Head of caudate nucleus (tissue), 42 donors: ENCODE measurements around the gene PEX1.
"Not testable (repeated sequence)": the region's sequence is repeated elsewhere in the genome, so short reads cannot be mapped to it uniquely, and the experiment has no call there.

Experiments
- DNase-seq, 42 donors: peaks; one replicate each; pipeline versions ENCODE4 v3.0.0 to v3.0.0-alpha.2; 2020 to 2021; ENCODE audit warnings: mixed read lengths in 7 of 42
- intact Hi-C: fragments of 100-400 bp; cut with DNase I; formaldehyde crosslinking; loops from one replicate; pipeline ENCODE4 v1.15.0; 2022

The PEX1 gene

DNA sequence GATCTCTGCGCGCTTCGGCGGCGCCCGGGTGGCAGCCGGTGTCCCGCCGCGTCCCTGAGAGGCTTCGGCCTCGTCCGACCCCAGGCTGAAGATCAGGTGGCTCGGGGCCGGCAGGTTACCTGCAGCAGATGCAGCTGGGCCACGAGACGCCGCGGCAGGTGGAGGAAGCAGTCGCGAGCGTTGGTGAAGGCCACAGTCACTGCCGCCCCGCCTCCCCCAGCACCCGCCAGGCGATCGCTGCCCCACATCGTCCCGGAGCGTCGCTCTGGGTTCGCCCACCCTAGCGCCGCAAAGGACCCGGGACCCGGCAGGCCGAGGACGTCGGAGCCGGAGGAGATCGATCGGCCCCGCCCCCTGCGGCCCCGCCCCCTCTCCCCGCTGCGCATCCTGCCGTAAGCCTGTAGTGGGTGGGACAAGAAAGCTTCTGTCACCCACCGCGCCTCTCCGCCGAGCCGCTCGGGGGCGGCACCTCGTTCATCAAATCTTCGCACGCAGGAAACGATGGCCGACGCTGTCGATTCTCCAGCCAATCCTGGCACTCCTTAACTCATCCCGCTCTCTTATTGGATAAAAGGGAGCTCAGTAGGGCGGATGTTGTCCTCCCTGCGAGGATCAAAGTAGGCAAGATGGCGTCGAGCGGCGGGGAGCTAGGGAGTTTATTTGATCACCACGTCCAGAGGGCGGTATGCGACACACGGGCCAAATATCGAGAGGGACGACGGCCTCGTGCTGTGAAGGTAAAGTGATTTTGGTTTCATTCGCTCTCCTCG lies at the start of gene PEX1, which contains the start of gene RBM48:
PEX1 (minus strand) TSS at position 333 of the 770 bp plus-strand sequence; CDS start at position 248, 85 bp downstream.
RBM48 (plus strand) TSS at position 608 of the 770 bp plus-strand sequence; CDS start at position 627, 19 bp downstream.
- intact Hi-C loops, result loop anchor here (5.0 kb wide), 1 partner anchor 64 kb away; the partner anchor contains the start of gene FAM133B
- DNase-seq, result peak; percentile 90 to 99 (median 97)

DNA sequence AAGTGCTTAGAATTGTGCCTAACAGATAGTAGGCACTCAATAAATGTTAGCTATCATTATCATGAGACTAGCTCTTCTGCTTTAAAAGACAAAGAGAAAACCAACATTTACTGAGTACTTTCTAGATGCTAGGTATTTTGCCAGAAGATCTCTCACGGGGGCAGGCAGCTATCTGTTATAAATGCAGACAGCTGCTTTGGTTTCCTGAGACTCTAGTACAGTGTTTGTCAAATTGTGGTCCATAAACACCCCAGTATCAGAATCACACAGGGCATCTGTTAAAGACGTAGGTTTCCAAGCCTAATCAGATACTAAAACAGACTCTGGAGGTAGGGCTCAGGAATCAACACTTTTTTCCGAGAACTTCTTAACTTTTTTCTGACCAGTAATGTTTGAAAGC lies 48.0 kb upstream of the PEX1 start:
- intact Hi-C loops, result no loop called here
- DNase-seq, result no peak

DNA sequence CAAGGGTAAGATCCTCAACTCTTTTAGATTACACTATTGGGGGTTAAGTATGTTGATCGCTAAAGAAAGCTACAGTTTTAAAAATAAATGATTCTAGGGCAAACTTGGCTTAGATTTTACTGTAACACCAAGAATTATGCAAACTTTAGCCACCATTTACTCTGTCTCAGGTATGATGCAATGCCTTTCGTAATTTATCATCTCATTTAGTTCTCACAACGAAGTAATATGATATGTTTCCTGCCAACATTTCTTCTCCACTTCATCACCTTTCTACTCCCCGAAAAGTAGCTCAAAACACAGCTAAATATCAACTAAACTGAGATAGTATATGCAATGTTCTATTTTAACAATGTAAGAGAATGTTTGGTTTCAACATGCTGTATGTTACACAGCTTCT lies 40.8 kb upstream of the PEX1 start:
- DNase-seq, result no peak
- intact Hi-C loops, result no loop called here

DNA sequence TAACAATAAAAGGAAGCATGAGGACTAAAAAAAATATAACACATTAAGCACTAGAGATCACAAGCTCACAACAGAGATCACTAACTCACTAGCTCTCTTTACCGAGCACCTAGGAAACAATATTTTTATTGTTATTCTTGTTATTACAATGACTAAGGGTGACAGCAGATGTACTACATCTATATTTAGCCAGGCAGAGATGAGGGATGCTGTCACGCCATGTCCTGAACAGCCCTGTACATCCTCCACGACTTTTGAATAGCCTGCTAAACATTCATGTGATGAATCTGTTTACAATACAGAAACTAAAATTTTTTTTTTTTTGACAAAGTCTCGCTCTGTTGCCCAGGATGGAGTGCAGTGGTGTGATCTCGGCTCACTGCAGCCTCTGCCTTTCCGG lies 39.1 kb upstream of the PEX1 start:
- DNase-seq, result no peak
- intact Hi-C loops, result no loop called here

- intact Hi-C loops, result no loop called here
- no peak for DNase-seq
These were observed 35.0 kb upstream of the PEX1 start for GRCh38 chr7:92563345-92563744.

GRCh38 chr7:92560602-92561001 lies 32.3 kb upstream of the PEX1 start:
- intact Hi-C loops, result no loop called here
- DNase-seq, result no peak

GRCh38 chr7:92557808-92558362 lies 29.6 kb upstream of the PEX1 start:
- no peak for DNase-seq
- intact Hi-C loops, result no loop called here

GRCh38 chr7:92557249-92557648 lies 28.9 kb upstream of the PEX1 start:
- intact Hi-C loops, result no loop called here
- DNase-seq, result no peak

DNA sequence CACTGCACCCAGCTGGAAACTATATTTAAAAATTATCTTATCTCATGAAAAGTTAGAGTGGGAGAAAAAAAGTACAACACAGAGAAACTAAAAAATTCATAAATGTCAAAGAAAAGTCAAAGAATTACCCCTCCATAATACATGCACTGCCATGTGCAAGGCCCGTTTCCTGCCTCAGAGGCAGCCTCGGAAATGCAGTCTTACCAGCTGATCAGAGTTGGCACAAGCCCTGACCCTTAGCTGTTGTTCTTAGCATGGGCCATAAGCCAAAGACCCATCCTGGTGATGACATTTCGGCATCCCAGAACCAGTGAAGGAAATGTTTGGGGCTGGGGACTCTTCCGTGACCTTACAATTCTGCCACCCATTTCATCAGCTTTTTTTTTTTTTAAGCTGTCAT lies 21.9 kb upstream of the PEX1 start:
- no peak for DNase-seq
- intact Hi-C loops, result no loop called here

- intact Hi-C loops, result no loop called here
These were observed 19.3 kb upstream of the PEX1 start for GRCh38 chr7:92547579-92547978.

GRCh38 chr7:92546856-92547497 lies 18.7 kb upstream of the PEX1 start:
- no peak for DNase-seq

More at GRCh38 chr7:92547579-92547978, 19.3 kb upstream of the PEX1 start:
- peak in 19 of 42 donors; percentile 17 to 75 (median 34) for DNase-seq

DNA sequence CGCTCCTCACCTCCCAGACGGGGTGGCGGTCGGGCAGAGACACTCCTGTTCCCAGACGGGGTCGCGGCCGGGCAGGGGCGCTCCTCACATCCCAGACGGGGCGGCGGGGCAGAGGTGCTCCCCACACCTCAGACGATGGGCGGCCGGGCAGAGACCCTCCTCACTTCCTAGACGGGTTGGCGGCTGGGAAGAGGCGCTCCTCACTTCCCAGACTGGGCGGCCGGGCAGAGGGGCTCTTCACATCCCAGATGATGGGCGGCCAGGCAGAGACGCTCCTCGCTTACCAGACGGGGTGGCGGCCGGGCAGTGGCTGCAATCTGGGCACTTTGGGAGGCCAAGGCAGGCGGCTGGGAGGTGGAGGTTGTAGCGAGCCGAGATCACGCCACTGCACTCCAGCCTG lies 16.8 kb upstream of the PEX1 start:
- DNase-seq, intact Hi-C loops: not testable (repeated sequence)

More at GRCh38 chr7:92546856-92547497, 18.7 kb upstream of the PEX1 start:
- intact Hi-C loops, result no loop called here

DNA sequence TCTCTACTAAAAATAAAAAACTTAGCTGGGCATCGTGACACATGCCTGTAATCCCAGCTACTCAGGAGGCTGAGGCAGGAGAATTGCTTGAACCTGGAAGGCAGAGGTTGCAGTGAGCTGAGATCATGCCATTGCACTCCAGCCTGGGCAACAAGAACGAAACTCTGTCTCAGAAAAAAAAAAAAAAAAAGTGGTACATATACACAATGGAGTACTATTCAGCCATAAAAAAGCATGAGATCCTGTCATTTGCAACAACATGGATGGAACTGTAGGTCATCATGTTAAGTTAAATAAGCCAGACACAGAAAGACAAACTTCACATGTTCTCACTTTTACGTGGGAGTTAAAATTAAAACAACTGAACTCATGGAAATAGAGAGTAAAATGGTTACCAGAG lies 15.2 kb upstream of the PEX1 start:
- DNase-seq, intact Hi-C loops: not testable (repeated sequence)

DNA sequence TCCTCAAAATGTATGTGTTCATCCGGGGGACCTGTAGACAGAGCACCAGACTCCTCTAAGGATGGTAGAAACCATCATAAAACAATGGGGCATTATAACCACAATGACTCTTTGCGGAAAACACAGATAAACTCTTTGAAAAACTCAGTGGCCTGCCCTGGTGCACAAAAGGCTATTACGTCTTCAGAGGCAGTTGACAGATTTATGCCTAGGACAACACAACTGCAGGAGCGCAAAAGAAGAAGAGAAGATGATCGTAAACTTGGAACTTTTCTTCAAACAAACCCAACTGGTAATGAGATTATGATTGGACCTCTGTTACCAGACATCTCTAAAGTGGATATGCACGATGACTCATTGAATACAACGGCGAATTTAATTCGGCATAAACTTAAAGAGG lies 6.3 kb upstream of the PEX1 start:
- no peak for DNase-seq
- intact Hi-C loops, result no loop called here

DNA sequence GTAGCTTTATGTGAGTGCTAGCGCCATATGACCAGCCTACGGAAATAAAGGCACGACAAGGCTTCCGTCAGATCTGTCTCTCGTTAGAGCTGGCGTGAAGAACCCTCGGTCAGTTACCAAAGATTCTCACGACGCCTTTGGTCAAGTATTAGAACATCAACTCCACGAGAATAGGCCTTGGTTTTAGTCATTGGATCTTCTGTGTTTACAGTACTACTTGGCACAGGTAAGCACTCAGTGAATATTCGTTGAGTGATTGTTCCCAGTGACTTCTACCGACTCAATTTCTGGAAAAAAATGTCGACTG lies 591 bp upstream of the PEX1 start:
- intact Hi-C loops, result loop anchor here (5.0 kb wide), 1 partner anchor 63 kb away; the partner anchor contains the start of gene FAM133B

DNA sequence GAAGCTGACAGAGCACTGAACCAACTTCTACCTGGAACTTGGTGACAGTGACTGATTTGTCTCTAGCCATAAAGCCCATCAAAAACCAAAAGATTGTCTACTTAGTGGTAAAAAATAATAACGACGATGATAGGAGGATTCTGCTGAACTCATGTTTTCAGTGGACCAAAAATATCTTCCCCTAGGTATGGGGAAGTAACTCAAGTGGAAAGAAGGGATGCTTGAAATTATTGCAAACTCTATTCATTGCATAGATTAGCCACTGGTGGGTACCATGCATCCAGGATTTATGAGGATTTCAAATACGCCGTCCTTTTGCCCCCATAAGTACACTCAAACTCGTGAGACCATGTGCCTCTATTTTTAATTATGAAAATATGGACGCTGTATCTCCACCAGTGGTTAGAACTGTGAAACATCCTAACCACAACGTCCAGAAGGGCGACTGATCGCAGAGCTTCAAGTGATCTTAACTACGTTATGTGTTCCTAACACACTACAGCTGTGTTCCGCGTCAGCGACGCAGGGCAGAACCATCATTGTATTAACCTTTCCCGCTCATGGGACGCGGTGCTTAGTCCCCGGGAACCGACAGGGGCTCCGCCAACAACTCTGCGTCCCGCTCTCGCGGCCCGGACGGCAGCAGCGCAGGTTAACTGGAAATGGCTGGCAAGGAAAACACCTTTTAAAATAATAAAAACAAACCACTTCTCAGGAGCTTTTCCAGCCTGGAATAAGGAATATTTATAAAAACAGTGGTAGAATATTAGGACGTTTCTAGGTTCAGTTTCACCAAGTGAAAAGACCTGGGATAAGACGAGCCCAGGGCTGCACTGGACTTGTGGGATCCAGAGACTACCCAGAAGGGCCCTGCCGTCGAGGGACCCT lies 776 bp downstream of the PEX1 start:
- DNase-seq, result peak; percentile 8 to 67 (median 40)
- intact Hi-C loops, result loop anchor here (5.0 kb wide), 1 partner anchor 65 kb away; the partner anchor contains the start of gene FAM133B

More for the DNA sequence above, 591 bp upstream of the PEX1 start:
- no peak for DNase-seq

GRCh38 chr7:92523110-92523509 lies 5.2 kb downstream of the PEX1 start:
- intact Hi-C loops, result no loop called here
- no peak for DNase-seq

DNA sequence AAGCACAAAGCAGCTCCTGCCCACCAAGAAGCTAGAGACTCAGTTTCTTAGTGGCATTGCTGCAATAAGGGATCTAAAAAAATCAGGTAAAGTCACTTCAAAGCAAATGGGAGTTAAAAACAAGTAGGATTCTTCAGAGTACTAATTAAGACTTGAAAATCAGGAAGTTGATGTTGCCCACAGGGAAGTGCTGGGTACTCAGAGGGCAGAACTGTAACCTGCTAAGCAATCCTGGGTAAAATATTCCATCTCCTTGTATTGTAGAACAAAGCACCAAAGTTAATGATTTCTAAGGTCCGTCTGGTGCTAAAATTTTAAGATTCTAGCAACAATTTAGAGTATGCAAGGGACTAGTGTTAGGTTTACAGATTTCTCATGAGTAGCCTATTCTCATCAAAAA lies 8.3 kb downstream of the PEX1 start:
- intact Hi-C loops, result no loop called here

GRCh38 chr7:92517631-92518030 lies 10.7 kb downstream of the PEX1 start:
- intact Hi-C loops, result no loop called here
- no peak for DNase-seq

More for the DNA sequence above, 8.3 kb downstream of the PEX1 start:
- no peak for DNase-seq
